Skeletal muscle tissue (tissue), 4 donors: ENCODE data around the gene RAP1GDS1. TPM values are rescaled to one million over a fixed set of nuclear protein-coding genes. Genes with fewer than 3 reads are reported as not detected.
"Not testable (repeated sequence)": the region's sequence is repeated elsewhere in the genome, so short reads cannot be mapped to it uniquely, and the experiment has no call there.

Experiments used
- H3K27ac ChIP-seq: one replicate; pipeline ENCODE4 v1.7.0; 2013; ENCODE audit warnings: mild to moderate bottlenecking, low read depth, low read length, inconsistent platforms
- H3K27me3 ChIP-seq, 3 donors: one replicate each; pipeline ENCODE4 v1.7.0; 2013; ENCODE audit warnings: low read length in 3 of 3; ENCODE audit not compliant: control insufficient read depth in 3 of 3, insufficient read depth in 3 of 3
- H3K36me3 ChIP-seq, 3 donors: one replicate each; pipeline ENCODE4 v1.7.0; 2013; ENCODE audit warnings: low read length in 3 of 3; ENCODE audit not compliant: control insufficient read depth in 3 of 3, insufficient read depth in 3 of 3
- H3K4me1 ChIP-seq, 3 donors: one replicate each; pipeline ENCODE4 v1.7.0; 2013; ENCODE audit warnings: low read length in 3 of 3, mild to moderate bottlenecking in 3 of 3; ENCODE audit not compliant: control insufficient read depth in 3 of 3, insufficient read depth in 3 of 3
- H3K4me3 ChIP-seq, 3 donors: one replicate each; pipeline ENCODE4 v1.7.0; 2013; ENCODE audit warnings: low read length in 3 of 3
- H3K9ac ChIP-seq, 3 donors: one replicate each; pipeline ENCODE4 v1.7.0; 2013; ENCODE audit warnings: low read length in 3 of 3, mild to moderate bottlenecking in 3 of 3, moderate library complexity in 2 of 3, low read depth in 1 of 3
- H3K9me3 ChIP-seq, 3 donors: one replicate each; pipeline ENCODE4 v1.7.0; 2013; ENCODE audit warnings: low read length in 3 of 3; ENCODE audit not compliant: control insufficient read depth in 3 of 3
- total RNA-seq: library from RNA; depleted of rRNA; stranded (reverse); fragments of >200 nt; gene quantifications from one replicate; pipeline ENCODE4 v1.2.3, GENCODE V29; 2014
- donor health status: Osteomylitis.

The RAP1GDS1 gene
- total RNA-seq, 1 donor from 2014 or later: 27.7 TPM

GRCh38 chr4:98311656-98312055 is 50.5 kb downstream of the RAP1GDS1 start:
- Histone ChIP-seq H3K9me3 (no peaks in the 10 kb centered on the region), H3K27ac (no peak overlapping the region), H3K9ac (no peak overlapping the region), H3K27me3 (no peaks in the 10 kb centered on the region), H3K4me1 (no peaks in the 10 kb centered on the region), H3K4me3 (no peak overlapping the region), H3K36me3 (no peaks in the 10 kb centered on the region)

GRCh38 chr4:98314791-98315565 is 53.8 kb downstream of the RAP1GDS1 start:
- Histone ChIP-seq H3K36me3 (no peaks in the 10 kb centered on the region), H3K9ac (no peak overlapping the region), H3K4me3 (no peak overlapping the region), H3K27me3 (no peaks in the 10 kb centered on the region), H3K4me1 (no peaks in the 10 kb centered on the region), H3K9me3 (no peaks in the 10 kb centered on the region), H3K27ac (no peak overlapping the region)

DNA sequence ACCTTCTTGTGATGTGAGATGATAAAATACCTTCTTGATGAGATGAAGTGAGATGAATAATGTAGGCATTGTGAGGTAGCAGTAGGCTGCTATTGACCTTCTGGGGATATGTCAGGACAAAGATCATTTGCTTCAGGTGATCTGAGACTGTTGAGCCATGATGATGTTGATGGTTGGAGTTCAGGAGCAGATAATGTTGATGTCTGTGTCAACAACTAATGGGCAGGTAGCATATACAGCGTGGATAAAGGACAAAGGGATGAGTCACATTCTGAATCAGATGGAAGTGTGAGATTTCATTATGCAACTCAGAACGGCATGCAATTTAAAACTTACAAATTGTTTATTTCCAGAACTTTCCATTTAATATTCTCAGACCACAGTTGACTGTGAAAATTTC is 57.3 kb downstream of the RAP1GDS1 start:
- Histone ChIP-seq H3K9ac (no peak overlapping the region), H3K4me3 (no peak overlapping the region), H3K36me3 (no peaks in the 10 kb centered on the region), H3K4me1 (no peaks in the 10 kb centered on the region), H3K27me3 (no peaks in the 10 kb centered on the region), H3K9me3 (no peaks in the 10 kb centered on the region), H3K27ac (no peak overlapping the region)

DNA sequence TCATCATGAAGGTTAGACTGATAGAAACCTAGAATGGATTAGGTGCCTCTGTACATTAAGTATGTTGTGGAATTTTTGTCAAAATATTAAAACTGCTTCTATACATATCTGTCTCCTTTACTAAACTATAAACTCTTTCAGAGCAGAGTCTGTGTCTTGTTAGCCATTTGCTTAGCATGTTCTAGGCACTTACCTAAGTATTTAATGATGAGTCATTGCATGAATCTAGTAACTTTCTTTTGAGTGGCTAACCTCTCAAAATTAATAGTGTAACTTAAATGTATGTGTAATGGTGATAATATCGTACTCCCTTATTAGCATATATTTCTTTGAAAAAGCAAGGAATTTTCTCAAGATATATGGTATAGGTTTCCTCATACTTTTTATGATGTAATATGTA is 57.8 kb downstream of the RAP1GDS1 start:
- Histone ChIP-seq H3K4me1 (no peaks in the 10 kb centered on the region), H3K36me3 (no peaks in the 10 kb centered on the region), H3K9me3 (no peaks in the 10 kb centered on the region), H3K27ac (no peak overlapping the region), H3K9ac (no peak overlapping the region), H3K27me3 (no peaks in the 10 kb centered on the region), H3K4me3 (no peak overlapping the region)

GRCh38 chr4:98326168-98326567 is 65.0 kb downstream of the RAP1GDS1 start:
- H3K36me3 ChIP-seq: no peaks in the 10 kb centered on the region
- H3K27ac ChIP-seq: no peak overlapping the region
- H3K9me3 ChIP-seq: no peaks in the 10 kb centered on the region
- no peaks in the 10 kb centered on the region for H3K4me1 ChIP-seq
- H3K27me3 ChIP-seq: no peaks in the 10 kb centered on the region
- H3K4me3 ChIP-seq: no peak overlapping the region
- no peak overlapping the region for H3K9ac ChIP-seq

DNA sequence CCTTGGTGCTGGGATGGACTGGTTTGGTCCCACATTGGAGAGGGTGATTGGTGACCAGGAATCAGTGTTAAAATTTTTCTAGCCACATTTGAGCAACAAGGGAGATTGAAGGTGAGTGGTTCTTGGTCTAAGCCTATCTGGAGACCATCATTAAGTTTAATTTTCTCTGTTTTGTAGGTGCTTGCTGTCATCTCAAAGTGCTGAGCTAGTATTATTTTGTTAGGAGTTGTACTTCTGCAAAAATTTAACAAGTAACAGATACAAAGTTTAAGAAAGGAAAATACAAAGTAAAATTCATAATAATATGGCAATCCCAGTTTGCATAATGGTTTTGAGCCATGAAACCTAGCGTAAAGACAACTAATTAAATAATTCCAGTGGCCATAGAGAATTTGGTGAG is 66.5 kb downstream of the RAP1GDS1 start:
- no peak overlapping the region for H3K9ac ChIP-seq
- H3K4me3 ChIP-seq: no peak overlapping the region
- no peaks in the 10 kb centered on the region for H3K36me3 ChIP-seq
- no peaks in the 10 kb centered on the region for H3K27me3 ChIP-seq
- H3K4me1 ChIP-seq: no peaks in the 10 kb centered on the region
- no peak overlapping the region for H3K27ac ChIP-seq
- no peaks in the 10 kb centered on the region for H3K9me3 ChIP-seq

GRCh38 chr4:98329879-98330640 is 68.9 kb downstream of the RAP1GDS1 start:
- H3K36me3 ChIP-seq, H3K4me1 ChIP-seq, H3K9me3 ChIP-seq: not testable (repeated sequence)

DNA sequence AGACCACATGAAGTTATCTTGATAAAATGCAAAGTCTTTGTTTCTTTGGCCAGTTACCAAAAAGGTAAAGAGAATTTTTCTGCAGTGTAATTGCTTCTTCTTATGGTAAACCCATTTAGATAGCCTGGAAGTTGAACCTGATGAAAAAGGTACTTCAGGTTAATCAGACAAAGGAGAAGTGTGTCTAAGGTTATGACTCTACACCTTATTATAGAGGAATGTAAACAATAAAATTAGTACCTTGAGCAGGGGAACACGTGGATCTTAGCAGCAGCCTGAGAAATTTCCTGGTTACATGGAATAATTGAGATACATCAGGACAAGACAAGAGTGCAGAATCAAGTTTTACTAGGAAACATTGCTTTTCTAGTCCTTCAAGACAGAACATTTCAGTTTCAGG is 70.8 kb downstream of the RAP1GDS1 start:
- Histone ChIP-seq H3K27ac (no peak overlapping the region), H3K9me3 (no peaks in the 10 kb centered on the region), H3K4me3 (no peak overlapping the region), H3K9ac (no peak overlapping the region), H3K27me3 (no peaks in the 10 kb centered on the region), H3K36me3 (no peaks in the 10 kb centered on the region), H3K4me1 (no peaks in the 10 kb centered on the region)

More at GRCh38 chr4:98329879-98330640, 68.9 kb downstream of the RAP1GDS1 start:
- not testable (repeated sequence) for H3K27ac ChIP-seq, H3K9ac ChIP-seq, H3K27me3 ChIP-seq, H3K4me3 ChIP-seq

GRCh38 chr4:98334461-98334860 is 73.3 kb downstream of the RAP1GDS1 start:
- H3K9ac ChIP-seq: no peak overlapping the region
- no peaks in the 10 kb centered on the region for H3K36me3 ChIP-seq
- no peak overlapping the region for H3K4me3 ChIP-seq
- H3K27me3 ChIP-seq: no peaks in the 10 kb centered on the region
- no peaks in the 10 kb centered on the region for H3K4me1 ChIP-seq
- no peaks in the 10 kb centered on the region for H3K9me3 ChIP-seq
- no peak overlapping the region for H3K27ac ChIP-seq

GRCh38 chr4:98338761-98339438 is 77.7 kb downstream of the RAP1GDS1 start:
- Histone ChIP-seq H3K4me1 (no peaks in the 10 kb centered on the region), H3K9me3 (no peaks in the 10 kb centered on the region)

More at GRCh38 chr4:98338761-98339438, 77.7 kb downstream of the RAP1GDS1 start:
- no peak overlapping the region for H3K4me3 ChIP-seq
- no peak overlapping the region for H3K9ac ChIP-seq
- H3K36me3 ChIP-seq: no peaks in the 10 kb centered on the region
- H3K27ac ChIP-seq: no peak overlapping the region
- H3K27me3 ChIP-seq: no peaks in the 10 kb centered on the region
